Activated B cell treated with CpG ODN at 0.5 μM for 24 hours (primary cell): ENCODE results near the gene SERPINB5. TPM values are rescaled to one million over a fixed set of nuclear protein-coding genes. Genes with fewer than 3 reads are reported as not detected.

Experiments
- ATAC-seq: fragments of 200-7000 bp; cut with Tn5 transposase; one replicate; pipeline ENCODE4 v1.10.0; 2021; ENCODE audit warnings: low read depth, mild to moderate bottlenecking, moderate library complexity
- CTCF ChIA-PET: fragments of 350-600 bp; sonication (Branson Sonifier 250); formaldehyde crosslinking; loops from one replicate; lab custom pipeline; 2021; ENCODE audit warnings: antibody characterized with exemption; lab: Charles Lee
- POLR2A ChIA-PET: fragments of 350-600 bp; sonication (Branson Sonifier 250); formaldehyde crosslinking; loops from one replicate; lab custom pipeline; 2021; ENCODE audit warnings: antibody characterized with exemption; lab: Charles Lee
- DNase-seq: peaks from one replicate; pipeline ENCODE4 v3.0.0; 2022
- H3K27ac Mint-ChIP-seq: one replicate; pipeline ENCODE4 v1.8.0; 2020; ENCODE audit warnings: mixed read lengths
- H3K27me3 Mint-ChIP-seq: one replicate; pipeline ENCODE4 v1.8.0; 2021; ENCODE audit warnings: mixed read lengths
- H3K36me3 Mint-ChIP-seq: one replicate; pipeline ENCODE4 v1.8.0; 2021; ENCODE audit warnings: low read depth, mixed read lengths
- H3K4me1 Mint-ChIP-seq: one replicate; pipeline ENCODE4 v1.8.0; 2021; ENCODE audit warnings: mixed read lengths
- H3K4me3 Mint-ChIP-seq: one replicate; pipeline ENCODE4 v1.8.0; 2020; ENCODE audit warnings: mild to moderate bottlenecking, mixed read lengths
- H3K9me3 Mint-ChIP-seq: one replicate; pipeline ENCODE4 v1.8.0; 2020; ENCODE audit warnings: mixed read lengths
- intact Hi-C: fragments of 100-400 bp; cut with micrococcal nuclease; formaldehyde crosslinking; loops from one replicate; pipeline ENCODE4 v1.15.1; 2024
- total RNA-seq: library from RNA; stranded (reverse); gene quantifications from 2 replicates; pipeline ENCODE4 v1.2.3, GENCODE V29; 2022
- TF ChIP-seq, protein P1 (sequence below): fragments of 200-600 bp; IDR thresholded peaks from one replicate; pipeline ENCODE4 v1.8.0; 2022; ENCODE audit warnings: antibody characterized with exemption, mild to moderate bottlenecking

The SERPINB5 gene
- total RNA-seq, 1 donor from 2014 or later = not detected

DNA sequence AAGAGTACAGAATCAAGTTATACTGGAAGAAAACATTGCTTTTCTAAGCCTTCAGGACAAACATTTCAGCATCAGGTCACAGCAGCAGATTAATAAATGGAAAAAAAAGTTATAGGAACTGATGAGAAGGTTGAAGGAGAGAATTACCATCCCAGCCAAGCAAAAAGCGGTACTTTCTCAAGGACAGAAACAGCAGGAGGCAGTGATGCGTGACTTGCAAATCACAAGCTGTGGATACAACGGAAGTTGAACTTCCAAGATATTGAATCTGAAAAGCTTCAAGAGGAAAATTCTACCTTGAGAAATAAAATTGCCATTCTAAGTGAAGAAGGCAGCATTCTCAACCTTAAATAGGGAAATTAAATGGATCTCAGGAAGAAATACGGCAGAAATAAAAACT lies 46.9 kb downstream of the SERPINB5 start:
- ChIA-PET POLR2A (no interaction called here), CTCF (no interaction called here)
- no peak overlapping the region for H3K27ac Mint-ChIP-seq
- H3K27me3 Mint-ChIP-seq = peaks cover 4% of the 10 kb centered on the region
- TF ChIP-seq, protein P1, sequence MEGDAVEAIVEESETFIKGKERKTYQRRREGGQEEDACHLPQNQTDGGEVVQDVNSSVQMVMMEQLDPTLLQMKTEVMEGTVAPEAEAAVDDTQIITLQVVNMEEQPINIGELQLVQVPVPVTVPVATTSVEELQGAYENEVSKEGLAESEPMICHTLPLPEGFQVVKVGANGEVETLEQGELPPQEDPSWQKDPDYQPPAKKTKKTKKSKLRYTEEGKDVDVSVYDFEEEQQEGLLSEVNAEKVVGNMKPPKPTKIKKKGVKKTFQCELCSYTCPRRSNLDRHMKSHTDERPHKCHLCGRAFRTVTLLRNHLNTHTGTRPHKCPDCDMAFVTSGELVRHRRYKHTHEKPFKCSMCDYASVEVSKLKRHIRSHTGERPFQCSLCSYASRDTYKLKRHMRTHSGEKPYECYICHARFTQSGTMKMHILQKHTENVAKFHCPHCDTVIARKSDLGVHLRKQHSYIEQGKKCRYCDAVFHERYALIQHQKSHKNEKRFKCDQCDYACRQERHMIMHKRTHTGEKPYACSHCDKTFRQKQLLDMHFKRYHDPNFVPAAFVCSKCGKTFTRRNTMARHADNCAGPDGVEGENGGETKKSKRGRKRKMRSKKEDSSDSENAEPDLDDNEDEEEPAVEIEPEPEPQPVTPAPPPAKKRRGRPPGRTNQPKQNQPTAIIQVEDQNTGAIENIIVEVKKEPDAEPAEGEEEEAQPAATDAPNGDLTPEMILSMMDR = no peak
- no peaks in the 10 kb centered on the region for H3K4me1 Mint-ChIP-seq
- intact Hi-C loops = no loop called here
- no peaks in the 10 kb centered on the region for H3K9me3 Mint-ChIP-seq
- no peaks in the 10 kb centered on the region for H3K36me3 Mint-ChIP-seq
- DNase-seq = no peak
- no peak overlapping the region for H3K4me3 Mint-ChIP-seq
- no peak for ATAC-seq

DNA sequence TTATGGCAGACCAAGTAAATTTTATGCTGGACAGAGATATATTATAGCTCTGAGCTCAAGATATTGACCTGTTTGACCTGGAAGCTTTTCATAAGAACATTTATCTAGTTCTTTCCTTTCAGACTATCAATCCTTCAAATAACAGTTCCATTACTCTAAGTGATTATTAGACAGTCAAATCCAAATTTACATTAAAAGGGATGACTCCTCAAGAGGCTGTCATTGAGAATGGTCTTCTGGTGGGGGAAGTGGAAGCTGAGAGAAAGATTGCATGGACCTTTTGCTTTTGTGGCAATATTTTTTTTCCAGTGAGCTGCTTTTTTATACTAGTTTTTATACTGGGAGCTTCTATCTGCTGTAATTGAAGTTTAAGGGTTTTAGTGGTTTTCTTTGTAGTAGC lies 50.5 kb downstream of the SERPINB5 start:
- no peak overlapping the region for H3K4me3 Mint-ChIP-seq
- H3K36me3 Mint-ChIP-seq = no peaks in the 10 kb centered on the region
- POLR2A ChIA-PET = no interaction called here
- no peaks in the 10 kb centered on the region for H3K4me1 Mint-ChIP-seq
- ATAC-seq (no peak), DNase-seq (no peak)
- H3K9me3 Mint-ChIP-seq = no peaks in the 10 kb centered on the region
- TF ChIP-seq, protein P1 = no peak
- intact Hi-C loops = no loop called here
- no peak overlapping the region for H3K27ac Mint-ChIP-seq
- CTCF ChIA-PET = interaction anchor here (1.6 kb wide), 1 partner anchor 9 kb away, joined by 4 read pairs; no protein-coding TSS in a partner anchor
- H3K27me3 Mint-ChIP-seq = peaks cover 2% of the 10 kb centered on the region

DNA sequence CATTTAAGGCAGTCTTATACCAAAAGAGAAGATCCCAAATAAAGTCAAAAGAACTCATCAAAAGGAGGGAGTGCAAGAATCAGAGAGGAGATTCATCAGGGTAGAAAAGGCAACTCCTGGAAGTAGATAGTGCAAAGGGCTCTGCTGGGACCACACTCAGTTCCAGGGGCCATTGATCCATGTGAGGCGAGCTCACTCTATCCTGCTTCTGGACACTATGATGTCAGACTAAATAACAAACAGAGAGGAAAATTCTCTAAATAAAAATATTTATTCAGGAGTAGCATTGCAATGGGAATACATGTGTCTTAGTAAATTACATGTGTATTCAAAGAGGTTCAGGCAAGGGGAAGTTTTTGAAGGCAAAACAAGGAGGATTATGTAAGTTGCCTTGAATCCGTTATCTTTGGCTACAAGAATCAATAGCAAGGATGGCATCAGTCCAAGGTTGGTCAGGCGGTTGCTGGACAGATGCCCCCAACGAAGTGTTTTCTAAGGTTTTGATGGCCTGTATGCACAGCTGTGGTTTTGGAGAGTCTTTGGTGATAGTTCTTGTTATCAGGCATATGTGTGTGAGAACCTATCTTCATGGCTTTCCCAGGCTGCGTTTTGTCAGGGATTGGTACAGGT lies 52.2 kb downstream of the SERPINB5 start:
- CTCF ChIA-PET = no interaction called here
- no peak for DNase-seq
- H3K9me3 Mint-ChIP-seq = no peaks in the 10 kb centered on the region
- no peak for ATAC-seq
- no peak overlapping the region for H3K27ac Mint-ChIP-seq
- peaks cover 2% of the 10 kb centered on the region for H3K27me3 Mint-ChIP-seq
- intact Hi-C loops = no loop called here
- H3K4me1 Mint-ChIP-seq = no peaks in the 10 kb centered on the region
- POLR2A ChIA-PET = no interaction called here
- H3K4me3 Mint-ChIP-seq = no peak overlapping the region
- H3K36me3 Mint-ChIP-seq = no peaks in the 10 kb centered on the region
- TF ChIP-seq, protein P1 = no peak

- ChIA-PET POLR2A (no interaction called here), CTCF (no interaction called here)
- Mint-ChIP-seq H3K9me3 (no peaks in the 10 kb centered on the region), H3K27me3 (peaks cover 7% of the 10 kb centered on the region), H3K4me3 (no peak overlapping the region), H3K27ac (no peak overlapping the region), H3K36me3 (no peaks in the 10 kb centered on the region), H3K4me1 (no peaks in the 10 kb centered on the region)
- ATAC-seq = no peak
- intact Hi-C loops = no loop called here
- no peak for DNase-seq
- TF ChIP-seq, protein P1 = no peak
Observed at GRCh38 chr18:63532471-63532870, 55.7 kb downstream of the SERPINB5 start.

- POLR2A ChIA-PET = no interaction called here
- Mint-ChIP-seq H3K36me3 (no peaks in the 10 kb centered on the region), H3K4me1 (no peaks in the 10 kb centered on the region), H3K9me3 (no peaks in the 10 kb centered on the region), H3K27me3 (peaks cover 10% of the 10 kb centered on the region), H3K27ac (no peak overlapping the region), H3K4me3 (no peak overlapping the region)
- CTCF ChIA-PET = no interaction called here
- TF ChIP-seq, protein P1 = no peak
- no peak for DNase-seq
- ATAC-seq = no peak
- intact Hi-C loops = no loop called here
Observed at GRCh38 chr18:63534615-63535014, 57.9 kb downstream of the SERPINB5 start.
